Endothelial cell of umbilical vein (primary cell): ENCODE data around the gene LPIN2. TPM values are rescaled to one million over a fixed set of nuclear protein-coding genes. Genes with fewer than 3 reads are reported as not detected.

Source experiments
- BruUV-seq: library from RNA; stranded (reverse); fragments of 400-500 nt; replicated peaks from 2 replicates; lab custom pipeline; 2021; lab: Mats Ljungman, UMichigan
- CTCF ChIA-PET: fragments of 300-600, 350-600 bp; sonication (Branson Sonifier 250); formaldehyde crosslinking; loops from one replicate; lab custom pipeline; 2021; ENCODE audit warnings: antibody characterized with exemption, inconsistent platforms; lab: Charles Lee
- POLR2A ChIA-PET: fragments of 300-600, 350-600 bp; sonication (Branson Sonifier 250); formaldehyde crosslinking; loops from one replicate; lab custom pipeline; 2021; ENCODE audit warnings: antibody characterized with exemption, inconsistent platforms; lab: Charles Lee
- DNase-seq: peaks from one replicate; pipeline ENCODE4 v3.0.0-alpha.2; 2011; ENCODE audit warnings: low read depth, low spot score
- FAIRE-seq: peaks from 2 replicates; lab custom pipeline; 2011; peaks lifted over from hg19 to GRCh38; lab: Jason Lieb, UNC
- H2AFZ ChIP-seq: 2 replicates; pipeline ENCODE4 v1.6.0; 2012; ENCODE audit warnings: low read depth, low read length, control low read depth, inconsistent platforms
- H3K27ac ChIP-seq: 2 replicates; pipeline ENCODE4 v1.5.1; 2011; ENCODE audit warnings: low read depth, mild to moderate bottlenecking, control low read depth, low read length, moderate library complexity; ENCODE audit not compliant: insufficient read depth
- H3K27me3 ChIP-seq, 2 experiments: 2 replicates each; pipeline versions ENCODE4 v1.6.0 to v1.6.1; 2011; ENCODE audit warnings: low read length in 2 of 2, mixed read lengths in 1 of 2; ENCODE audit not compliant: control insufficient read depth in 2 of 2, insufficient read depth in 2 of 2
- H3K36me3 ChIP-seq, 2 experiments: 2 replicates in 1 of 2; 3 replicates in 1 of 2; pipeline ENCODE4 v1.5.1; 2011; ENCODE audit warnings: low read length in 2 of 2, mild to moderate bottlenecking in 1 of 2, moderate library complexity in 1 of 2; ENCODE audit not compliant: control insufficient read depth in 2 of 2, insufficient read depth in 2 of 2; ENCODE audit errors: extremely low read depth in 1 of 2
- H3K4me1 ChIP-seq: 3 replicates; pipeline ENCODE4 v1.5.1; 2011; ENCODE audit warnings: mild to moderate bottlenecking, low read length; ENCODE audit not compliant: control insufficient read depth, insufficient read depth; ENCODE audit errors: extremely low read depth
- H3K4me2 ChIP-seq: 2 replicates; pipeline ENCODE4 v1.6.1; 2011; ENCODE audit warnings: low read length, control low read depth, mixed read lengths; ENCODE audit not compliant: insufficient read depth
- H3K4me3 ChIP-seq, 3 experiments: fragments of 200-600 bp in 1 of 3; sonication (generic), shearing (Covaris generic) in 1 of 3; replicated peaks in 1 of 3; 2 replicates each; pipeline ENCODE4 v1.5.1; 2011 to 2016; ENCODE audit warnings: control low read depth in 3 of 3, low read length in 3 of 3, mild to moderate bottlenecking in 2 of 3, inconsistent platforms in 1 of 3, low read depth in 1 of 3, moderate library complexity in 1 of 3; ENCODE audit not compliant: insufficient read depth in 1 of 3
- H3K79me2 ChIP-seq: 2 replicates; pipeline ENCODE4 v1.6.0; 2012; ENCODE audit warnings: low read length, inconsistent platforms; ENCODE audit not compliant: control insufficient read depth, insufficient read depth
- H3K9ac ChIP-seq: replicated peaks from 2 replicates; pipeline ENCODE3; 2011; ENCODE audit warnings: low read length, control low read depth; ENCODE audit not compliant: insufficient read depth; ENCODE audit errors: extremely low read depth
- H3K9me1 ChIP-seq: replicated peaks from 3 replicates; pipeline ENCODE4 v1.6.0; 2011; ENCODE audit warnings: mild to moderate bottlenecking, low read length; ENCODE audit not compliant: control insufficient read depth, insufficient read depth; ENCODE audit errors: extremely low read depth
- H3K9me3 ChIP-seq: replicated peaks from 2 replicates; pipeline ENCODE4 v1.5.1; 2012; ENCODE audit warnings: low read length, inconsistent platforms; ENCODE audit not compliant: control insufficient read depth, insufficient read depth
- H4K20me1 ChIP-seq: replicated peaks from 2 replicates; pipeline ENCODE3; 2011; ENCODE audit warnings: mild to moderate bottlenecking, low read length; ENCODE audit not compliant: control insufficient read depth, insufficient read depth; ENCODE audit errors: extremely low read depth
- EZH2 ChIP-seq: IDR thresholded peaks from 2 replicates; pipeline ENCODE4 v1.6.1; 2012; ENCODE audit warnings: borderline replicate concordance, low read depth, mild to moderate bottlenecking, moderate library complexity, low read length, inconsistent platforms; ENCODE audit not compliant: severe bottlenecking
- FOS ChIP-seq: IDR thresholded peaks from 2 replicates; pipeline ENCODE4 v1.6.1; 2011; ENCODE audit warnings: mild to moderate bottlenecking, low read length, moderate library complexity, borderline replicate concordance; ENCODE audit not compliant: insufficient read depth
- GATA2 ChIP-seq: IDR thresholded peaks from 2 replicates; pipeline ENCODE4 v1.7.0; 2011; ENCODE audit warnings: low read depth, mild to moderate bottlenecking, moderate library complexity, mixed read lengths, low read length; ENCODE audit not compliant: insufficient read length, insufficient read depth
- JUN ChIP-seq: IDR thresholded peaks from 2 replicates; pipeline ENCODE4 v1.6.1; 2011; ENCODE audit warnings: borderline replicate concordance, low read depth; ENCODE audit not compliant: insufficient read length, insufficient read depth
- MAX ChIP-seq: IDR thresholded peaks from 2 replicates; pipeline ENCODE4 v1.6.1; 2011; ENCODE audit not compliant: insufficient read depth, insufficient read length
- MYC ChIP-seq: IDR thresholded peaks from one replicate; pipeline ENCODE4 v1.6.1; 2011; ENCODE audit warnings: mild to moderate bottlenecking, low read depth, low read length
- POLR2AphosphoS5 ChIP-seq: IDR thresholded peaks from 2 replicates; pipeline ENCODE4 v1.6.1; 2012; ENCODE audit warnings: low read depth, mild to moderate bottlenecking, control low read depth, low read length, moderate library complexity; ENCODE audit not compliant: insufficient read depth
- dilution Hi-C: fragments of 300-500 bp; cut with MboI; formaldehyde crosslinking; loops from one replicate; pipeline ENCODE4 v1.15.0; 2019; ENCODE audit warnings: low sequenced_read_pairs; ENCODE audit not compliant: extremely low pct_ligation_motif_present
- intact Hi-C: fragments of 100-400 bp; cut with micrococcal nuclease; formaldehyde crosslinking; loops from one replicate; pipeline ENCODE4 v1.10.0; 2022
- polyA plus RNA-seq, 4 experiments: library from polyadenylated mRNA; depleted of rRNA in 3 of 4; stranded (reverse) in 3 of 4; unstranded in 1 of 4; fragments of >200 nt; gene quantifications; 2 replicates each; pipeline versions ENCODE4 v1.2.1 to v1.2.3, GENCODE V29; 2011 to 2012; ENCODE audit warnings: missing spikeins in 1 of 4
- total RNA-seq: library from RNA; stranded (reverse); gene quantifications from 2 replicates; pipeline ENCODE4 v1.2.3, GENCODE V29; 2021
- TF ChIP-seq, protein P1 (sequence below), 2 donors: IDR thresholded peaks; 1 replicate in 1 of 2; 2 replicates in 1 of 2; pipeline ENCODE4 v1.5.1; 2011; ENCODE audit warnings: low read length in 2 of 2, mild to moderate bottlenecking in 2 of 2, moderate library complexity in 2 of 2, control low read depth in 1 of 2, inconsistent platforms in 1 of 2, low read depth in 1 of 2; ENCODE audit not compliant: insufficient read depth in 1 of 2; ENCODE audit errors: extremely low read depth in 1 of 2

The LPIN2 gene
- total and polyA plus RNA-seq, 2 donors (not counting 3 experiments of a cell fraction or from before 2014, with no cell fraction given), result 14.7 to 24.4 TPM

DNA sequence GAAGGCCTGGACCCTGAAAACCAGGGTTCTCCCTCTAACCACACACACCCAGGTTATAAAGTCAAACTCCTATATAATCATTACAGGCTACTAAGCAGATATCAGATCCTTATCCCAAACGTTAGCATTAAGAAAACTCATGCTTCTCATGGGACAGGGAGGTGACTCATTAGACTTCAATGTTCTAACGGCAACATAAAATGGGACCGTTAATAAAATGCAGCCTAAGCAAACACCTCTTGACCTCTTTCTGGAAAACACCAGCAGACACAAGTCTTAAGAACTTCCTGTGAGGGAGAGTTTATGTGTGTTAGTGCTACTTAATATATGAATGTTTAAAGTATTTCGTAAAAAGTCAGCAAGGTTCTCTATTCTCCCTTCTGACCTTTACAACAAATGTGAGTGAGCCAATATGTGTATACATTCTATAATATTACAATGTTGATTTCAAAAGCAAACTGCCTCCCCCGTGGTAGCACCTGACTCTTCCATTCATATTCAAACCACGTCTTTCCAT lies 31.7 kb downstream of the LPIN2 start:
- intact Hi-C loops, result loop anchor here (1.0 to 5.0 kb wide), 3 partner anchors 32 to 266 kb away; partner anchors contain the start of genes LPIN2 and MYL12A
- dilution Hi-C loops, result no loop called here
- H3K9me3 ChIP-seq, result no peaks in the 10 kb centered on the region
- H2AFZ ChIP-seq, result no peak overlapping the region
- H3K4me3 ChIP-seq, result peak overlapping the region in 1 of 3 experiments; percentile 20
- ChIA-PET POLR2A (no interaction called here), CTCF (interaction anchor here (0.6 to 2.3 kb wide), 4 partner anchors 44 to 170 kb away, joined by 3 to 8 read pairs (median 5); no protein-coding TSS in a partner anchor)
- no peaks in the 10 kb centered on the region for H3K27me3 ChIP-seq
- peak; percentile 96 for FAIRE-seq
- peak overlapping the region; percentile 79 for H3K27ac ChIP-seq
- H3K4me2 ChIP-seq, result peak overlapping the region; percentile 84
- H3K9ac ChIP-seq, result peak overlapping the region; percentile 53
- no TSS peak for BruUV-seq
- H3K9me1 ChIP-seq, result no peaks in the 10 kb centered on the region
- TF ChIP-seq JUN (peak; percentile 93), GATA2 (peak; percentile 54), MAX (no peak), FOS (peak; percentile 93)
- no peaks in the 10 kb centered on the region for H3K36me3 ChIP-seq
- peaks cover 77% of the 10 kb centered on the region for H3K4me1 ChIP-seq
- DNase-seq, result peak; percentile 95
- no peaks in the 10 kb centered on the region for H4K20me1 ChIP-seq
- H3K79me2 ChIP-seq, result peaks cover 82% of the 10 kb centered on the region

- no TSS peak for BruUV-seq
- no peaks in the 10 kb centered on the region for H3K27me3 ChIP-seq
- no peak overlapping the region for H3K4me3 ChIP-seq
- peaks cover 70% of the 10 kb centered on the region for H3K4me1 ChIP-seq
- H3K9me3 ChIP-seq, result no peaks in the 10 kb centered on the region
- peak overlapping the region; percentile 49 for H3K9ac ChIP-seq
- peak overlapping the region; percentile 79 for H3K27ac ChIP-seq
- FAIRE-seq, result peak; percentile 56
- peak overlapping the region; percentile 84 for H3K4me2 ChIP-seq
- intact Hi-C loops, result loop anchor here (5.0 kb wide), 1 partner anchor 172 kb away; no protein-coding TSS in a partner anchor
- ChIA-PET POLR2A (no interaction called here), CTCF (interaction anchor here (1.2 to 2.6 kb wide), 4 partner anchors 31 to 171 kb away, joined by 3 to 7 read pairs (median 4); no protein-coding TSS in a partner anchor)
- no peaks in the 10 kb centered on the region for H3K36me3 ChIP-seq
- H3K9me1 ChIP-seq, result no peaks in the 10 kb centered on the region
- peak; percentile 44 for DNase-seq
- dilution Hi-C loops, result no loop called here
- no peak overlapping the region for H2AFZ ChIP-seq
- TF ChIP-seq EZH2 (no peak), MYC (no peak), FOS (no peak), MAX (no peak), POLR2AphosphoS5 (no peak)
- TF ChIP-seq, protein P1, sequence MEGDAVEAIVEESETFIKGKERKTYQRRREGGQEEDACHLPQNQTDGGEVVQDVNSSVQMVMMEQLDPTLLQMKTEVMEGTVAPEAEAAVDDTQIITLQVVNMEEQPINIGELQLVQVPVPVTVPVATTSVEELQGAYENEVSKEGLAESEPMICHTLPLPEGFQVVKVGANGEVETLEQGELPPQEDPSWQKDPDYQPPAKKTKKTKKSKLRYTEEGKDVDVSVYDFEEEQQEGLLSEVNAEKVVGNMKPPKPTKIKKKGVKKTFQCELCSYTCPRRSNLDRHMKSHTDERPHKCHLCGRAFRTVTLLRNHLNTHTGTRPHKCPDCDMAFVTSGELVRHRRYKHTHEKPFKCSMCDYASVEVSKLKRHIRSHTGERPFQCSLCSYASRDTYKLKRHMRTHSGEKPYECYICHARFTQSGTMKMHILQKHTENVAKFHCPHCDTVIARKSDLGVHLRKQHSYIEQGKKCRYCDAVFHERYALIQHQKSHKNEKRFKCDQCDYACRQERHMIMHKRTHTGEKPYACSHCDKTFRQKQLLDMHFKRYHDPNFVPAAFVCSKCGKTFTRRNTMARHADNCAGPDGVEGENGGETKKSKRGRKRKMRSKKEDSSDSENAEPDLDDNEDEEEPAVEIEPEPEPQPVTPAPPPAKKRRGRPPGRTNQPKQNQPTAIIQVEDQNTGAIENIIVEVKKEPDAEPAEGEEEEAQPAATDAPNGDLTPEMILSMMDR (IDR thresholded peaks at IDR 0.05; ENCODE audit: extremely low read depth in 1 of 2, insufficient read depth in 1 of 2, low read depth in 1 of 2, low read length in 2 of 2), result no peak
- H3K79me2 ChIP-seq, result peaks cover 82% of the 10 kb centered on the region
- no peaks in the 10 kb centered on the region for H4K20me1 ChIP-seq
Observed at GRCh38 chr18:2979871-2980790, 32.8 kb downstream of the LPIN2 start.
